D721Med (cell line): ENCODE data around the gene B3GALNT1.
"Not testable (repeated sequence)": the region's sequence is repeated elsewhere in the genome, so short reads cannot be mapped to it uniquely, and the experiment has no call there.

Source experiments
- DNase-seq: peaks from one replicate; pipeline ENCODE4 v3.0.0; 2011; ENCODE audit warnings: low spot score; ENCODE audit not compliant: insufficient read length
- FAIRE-seq: peaks from 2 replicates; lab custom pipeline; 2011; peaks lifted over from hg19 to GRCh38; lab: Jason Lieb, UNC
- TF ChIP-seq, protein P1 (sequence below): IDR thresholded peaks from 2 replicates; pipeline ENCODE4 v1.5.1; 2012; ENCODE audit warnings: mild to moderate bottlenecking, control low read depth; ENCODE audit not compliant: insufficient read depth; ENCODE audit errors: missing control alignments

B3GALNT1 gene

DNA sequence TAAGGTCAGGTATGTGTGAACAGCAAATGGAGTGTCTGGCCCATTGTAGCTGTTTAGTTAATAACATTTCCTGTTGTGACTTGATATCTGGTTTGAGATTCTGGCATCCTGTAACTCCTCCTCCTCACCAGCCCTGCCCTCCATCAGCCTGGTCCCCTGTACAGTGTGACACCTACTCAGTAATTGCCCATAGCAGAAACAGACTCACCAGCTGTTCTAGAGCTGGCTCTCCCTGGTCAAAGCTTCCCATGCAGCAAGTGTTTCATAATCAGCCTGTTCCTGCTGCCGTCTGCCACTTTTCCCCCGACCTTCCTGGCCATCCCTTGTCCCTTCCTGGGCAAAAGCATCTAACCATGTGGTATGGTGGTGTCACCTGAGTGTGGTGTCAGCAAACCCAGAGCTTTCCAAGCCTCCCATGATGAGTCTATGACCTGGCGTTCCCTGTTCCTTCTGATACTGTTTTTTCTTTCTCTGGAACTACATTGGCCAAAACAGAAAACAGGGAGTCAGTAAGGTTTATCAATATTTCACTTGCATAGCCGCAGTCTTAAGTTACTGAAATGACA is 55.4 kb downstream of the B3GALNT1 start:
- FAIRE-seq (no peak), DNase-seq (no peak)
- TF ChIP-seq, protein P1, sequence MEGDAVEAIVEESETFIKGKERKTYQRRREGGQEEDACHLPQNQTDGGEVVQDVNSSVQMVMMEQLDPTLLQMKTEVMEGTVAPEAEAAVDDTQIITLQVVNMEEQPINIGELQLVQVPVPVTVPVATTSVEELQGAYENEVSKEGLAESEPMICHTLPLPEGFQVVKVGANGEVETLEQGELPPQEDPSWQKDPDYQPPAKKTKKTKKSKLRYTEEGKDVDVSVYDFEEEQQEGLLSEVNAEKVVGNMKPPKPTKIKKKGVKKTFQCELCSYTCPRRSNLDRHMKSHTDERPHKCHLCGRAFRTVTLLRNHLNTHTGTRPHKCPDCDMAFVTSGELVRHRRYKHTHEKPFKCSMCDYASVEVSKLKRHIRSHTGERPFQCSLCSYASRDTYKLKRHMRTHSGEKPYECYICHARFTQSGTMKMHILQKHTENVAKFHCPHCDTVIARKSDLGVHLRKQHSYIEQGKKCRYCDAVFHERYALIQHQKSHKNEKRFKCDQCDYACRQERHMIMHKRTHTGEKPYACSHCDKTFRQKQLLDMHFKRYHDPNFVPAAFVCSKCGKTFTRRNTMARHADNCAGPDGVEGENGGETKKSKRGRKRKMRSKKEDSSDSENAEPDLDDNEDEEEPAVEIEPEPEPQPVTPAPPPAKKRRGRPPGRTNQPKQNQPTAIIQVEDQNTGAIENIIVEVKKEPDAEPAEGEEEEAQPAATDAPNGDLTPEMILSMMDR, result no peak

GRCh38 chr3:161043336-161044035 is 61.7 kb downstream of the B3GALNT1 start:
- DNase-seq (no peak), FAIRE-seq (no peak)
- TF ChIP-seq, protein P1, result no peak

- FAIRE-seq, result no peak
- no peak for DNase-seq
- TF ChIP-seq, protein P1, result no peak
Measured at GRCh38 chr3:161042023-161042501, 63.1 kb downstream of the B3GALNT1 start.

DNA sequence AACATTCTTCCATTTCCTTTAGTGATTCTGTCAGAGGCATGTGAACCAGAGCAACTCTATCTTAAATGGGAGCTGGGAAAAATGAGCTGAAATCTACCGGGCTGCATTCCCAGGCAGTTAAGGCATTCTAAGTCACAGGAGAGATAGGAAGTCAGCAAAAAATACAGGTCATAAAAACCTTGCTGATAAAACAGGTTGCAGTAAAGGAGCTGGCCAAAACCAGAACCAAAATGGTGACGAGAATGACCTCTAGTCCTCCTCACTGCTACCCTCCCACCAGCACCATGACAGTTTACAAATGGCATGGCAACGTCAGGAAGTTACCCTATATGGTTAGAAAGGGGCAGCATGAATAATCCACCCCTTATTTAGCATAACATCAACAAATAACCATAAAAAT is 66.4 kb downstream of the B3GALNT1 start:
- TF ChIP-seq, protein P1, result no peak

GRCh38 chr3:161035711-161036110 is 69.4 kb downstream of the B3GALNT1 start:
- DNase-seq (no peak), FAIRE-seq (no peak)
- TF ChIP-seq, protein P1, result no peak

More for the DNA sequence above, 66.4 kb downstream of the B3GALNT1 start:
- no peak for FAIRE-seq
- no peak for DNase-seq

- FAIRE-seq, DNase-seq: not testable (repeated sequence)
Measured at GRCh38 chr3:161034913-161035550, 70.1 kb downstream of the B3GALNT1 start.
